Stimulated activated CD8-positive, alpha-beta memory T cell treated with anti-CD3 and anti-CD28 coated beads, Interleukin-15, amount 100 ng/mL, for 24 hours (primary cell): ENCODE results near the gene THADA.
A peak's percentile ranks its signal among the peaks of the same experiment; 100 is the strongest.
"Not testable (repeated sequence)": the region's sequence is repeated elsewhere in the genome, so short reads cannot be mapped to it uniquely, and the experiment has no call there.

Experiments
- DNase-seq: peaks from one replicate; pipeline ENCODE4 v3.0.0-alpha.2; 2020; ENCODE audit warnings: low read depth

The THADA gene

DNA sequence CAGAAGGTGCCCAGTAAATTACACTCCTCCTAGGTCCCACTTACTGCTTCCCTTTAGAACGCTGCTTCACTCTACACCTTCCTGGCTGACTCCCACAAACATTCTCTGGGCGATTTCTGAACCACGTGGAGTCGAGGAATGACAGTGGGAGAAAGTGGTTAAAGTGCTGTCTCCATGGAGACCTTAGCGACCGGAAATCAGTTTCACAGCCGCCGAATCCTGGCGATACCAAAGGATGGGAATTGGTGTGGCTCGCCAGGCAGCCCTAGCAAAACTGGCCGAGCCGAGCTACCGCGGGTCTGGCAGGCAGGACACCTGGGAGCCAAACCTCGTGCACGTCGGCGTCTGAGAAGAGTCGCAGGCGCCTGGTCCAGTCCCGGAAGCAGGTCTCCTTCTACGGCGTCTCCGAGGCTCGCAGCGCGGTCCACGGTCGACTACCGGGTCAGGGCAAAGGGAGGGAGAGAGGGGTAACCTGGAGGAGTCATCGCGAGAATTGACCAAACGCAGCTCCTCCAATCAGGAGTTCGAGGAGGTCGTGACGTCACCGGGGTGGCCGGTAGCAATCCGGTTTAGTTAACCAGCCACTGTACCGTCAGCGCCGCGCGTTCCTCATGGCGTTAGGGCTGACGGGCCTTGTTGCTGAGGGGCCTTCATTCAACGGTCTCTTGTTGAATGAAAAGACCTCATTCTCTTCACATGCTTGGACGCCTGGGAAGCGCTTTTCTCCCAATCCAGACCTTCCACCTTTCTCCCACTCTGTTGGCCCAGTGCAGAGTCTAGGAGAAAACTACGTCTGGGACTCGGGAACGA is at the start of gene THADA:
THADA (minus strand) TSS at position 436 of the 810 bp plus-strand sequence. CDS start 3,646 bp downstream, outside the sequence.
- DNase-seq, result peak; percentile 90

- no peak for DNase-seq
These were observed 47.8 kb upstream of the THADA start for GRCh38 chr2:43643680-43644079.

DNA sequence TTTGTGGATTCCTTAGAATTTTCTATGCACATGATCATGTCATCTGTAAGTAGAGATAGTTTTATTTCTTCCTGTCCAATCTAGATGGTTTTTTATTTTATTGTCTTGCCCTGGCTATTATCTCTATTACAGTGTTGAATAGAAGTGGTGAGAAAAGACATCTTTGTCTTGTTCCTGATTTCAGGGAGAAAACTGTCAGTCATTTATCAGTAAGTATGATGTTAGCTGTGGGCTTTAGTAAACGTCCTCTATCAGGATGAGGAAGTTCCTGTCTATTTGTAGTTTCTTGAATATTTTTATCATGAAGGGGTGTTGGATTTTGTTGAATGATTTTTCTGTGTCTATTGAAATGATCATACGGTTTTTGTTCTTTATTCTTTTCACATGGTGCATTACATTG is 46.5 kb upstream of the THADA start:
- DNase-seq, result no peak

DNA sequence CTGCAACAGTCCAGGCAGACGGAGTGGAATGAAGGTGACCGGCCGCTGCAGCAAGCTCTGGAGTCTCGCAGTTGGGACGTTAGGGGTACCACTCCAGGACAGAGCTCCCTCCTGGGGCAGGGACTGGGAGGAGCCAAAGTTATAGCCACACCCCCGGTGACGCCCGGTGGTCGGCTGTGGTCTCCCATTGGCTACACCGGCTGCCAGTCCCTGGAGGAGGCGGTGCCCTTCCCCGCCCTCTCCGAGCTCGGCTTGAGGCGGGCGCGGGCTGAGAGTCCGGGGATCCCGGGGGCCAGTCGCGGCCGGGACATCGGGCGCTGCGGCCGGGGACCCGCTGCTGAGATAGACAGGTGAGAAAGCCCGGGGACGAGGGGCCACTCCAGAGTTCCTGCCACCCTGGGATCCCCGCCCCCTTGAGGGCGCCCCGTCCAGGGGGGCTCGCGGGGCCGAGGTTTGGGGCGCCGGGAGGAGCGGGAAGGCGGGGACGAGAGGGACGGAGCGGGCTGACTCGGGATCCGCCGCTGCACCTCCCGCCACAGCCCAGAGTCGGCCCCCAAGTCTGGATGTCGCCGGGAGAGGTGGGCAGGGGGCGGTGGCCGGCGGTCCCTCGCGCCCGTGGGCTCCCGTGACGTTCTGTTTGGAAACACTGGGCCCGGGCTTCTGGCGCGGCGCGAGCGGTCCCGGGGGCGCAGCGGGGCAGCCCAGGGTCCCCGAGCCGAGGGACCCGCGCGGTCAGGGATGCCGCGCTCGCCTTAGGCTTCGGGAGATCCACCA is 41.4 kb upstream of the THADA start, which contains the start of gene PLEKHH2:
PLEKHH2 (plus strand) TSS at position 231 of the 774 bp plus-strand sequence. CDS start 7,414 bp downstream, outside the sequence.
- peak; percentile 77 for DNase-seq

DNA sequence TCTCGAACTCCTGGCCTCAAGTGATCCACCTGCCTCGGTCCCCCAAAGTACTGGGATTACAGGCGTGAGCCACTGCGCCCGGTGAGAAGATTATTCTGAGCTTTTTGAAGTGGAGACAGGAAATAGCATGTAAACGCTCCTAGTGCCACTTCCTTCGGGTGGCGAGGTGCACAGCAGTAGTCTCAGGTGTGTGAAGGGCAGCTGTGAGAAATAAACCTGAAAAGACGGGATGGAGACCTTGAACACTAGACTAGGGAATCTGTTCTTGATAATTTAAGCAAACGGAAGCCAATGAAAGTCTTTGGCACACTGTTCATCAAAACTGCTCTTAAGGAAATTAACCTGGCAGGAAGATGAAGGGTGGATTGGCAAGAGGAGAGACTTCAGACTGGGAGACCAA is 40.8 kb upstream of the THADA start:
- no peak for DNase-seq

DNA sequence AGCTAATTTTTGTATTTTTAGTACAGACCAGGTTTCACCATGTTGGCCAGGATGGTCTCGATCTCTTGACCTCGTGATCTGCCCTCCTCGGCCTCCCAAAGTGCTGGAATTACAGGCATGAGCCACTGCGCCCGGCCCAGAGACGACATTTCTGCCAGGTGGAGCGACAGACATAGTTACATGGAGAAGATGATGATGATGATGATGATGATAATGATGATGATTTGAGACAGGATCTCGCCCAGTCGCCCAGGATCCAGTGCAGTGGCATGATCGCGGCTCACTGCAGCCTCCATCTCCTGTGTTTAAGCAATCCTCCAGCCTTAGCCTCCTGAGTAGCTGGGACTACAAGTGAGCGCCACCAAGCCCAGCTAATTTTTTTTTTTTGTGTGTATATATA is 40.3 kb upstream of the THADA start:
- DNase-seq, result not testable (repeated sequence)

DNA sequence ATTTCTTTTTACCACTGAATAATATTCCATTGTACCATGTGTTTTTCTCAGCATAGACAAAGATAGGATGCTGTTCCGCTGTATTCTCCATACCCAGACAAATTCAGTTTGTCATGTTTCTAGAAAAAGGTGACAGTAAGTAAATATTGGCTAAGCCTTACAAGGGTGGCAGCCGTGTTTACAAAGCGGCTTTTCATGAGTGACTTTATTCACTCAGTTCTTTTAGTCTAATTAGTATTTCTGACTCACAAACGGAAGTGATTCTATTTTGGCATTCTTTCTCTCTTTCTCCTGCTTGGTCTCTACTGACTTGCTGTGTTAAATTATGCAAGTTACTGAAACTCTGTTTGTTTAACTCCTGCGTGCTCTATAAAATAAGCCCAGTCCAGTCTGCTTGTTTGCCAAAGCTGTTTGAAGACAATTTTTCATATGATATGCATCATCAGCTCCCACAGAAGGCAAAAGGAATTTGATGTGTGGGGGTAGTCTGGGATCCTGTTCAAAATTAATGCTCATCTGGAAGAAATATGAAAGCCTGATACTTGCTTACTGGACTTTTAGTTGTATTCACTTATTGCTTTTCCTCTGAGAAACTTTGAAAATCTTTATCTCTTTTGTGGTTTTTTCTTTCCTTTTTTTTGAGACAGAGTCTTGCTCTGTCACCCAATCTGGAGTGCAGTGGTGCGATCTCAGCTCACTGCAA is 38.9 kb upstream of the THADA start:
- DNase-seq, result no peak

DNA sequence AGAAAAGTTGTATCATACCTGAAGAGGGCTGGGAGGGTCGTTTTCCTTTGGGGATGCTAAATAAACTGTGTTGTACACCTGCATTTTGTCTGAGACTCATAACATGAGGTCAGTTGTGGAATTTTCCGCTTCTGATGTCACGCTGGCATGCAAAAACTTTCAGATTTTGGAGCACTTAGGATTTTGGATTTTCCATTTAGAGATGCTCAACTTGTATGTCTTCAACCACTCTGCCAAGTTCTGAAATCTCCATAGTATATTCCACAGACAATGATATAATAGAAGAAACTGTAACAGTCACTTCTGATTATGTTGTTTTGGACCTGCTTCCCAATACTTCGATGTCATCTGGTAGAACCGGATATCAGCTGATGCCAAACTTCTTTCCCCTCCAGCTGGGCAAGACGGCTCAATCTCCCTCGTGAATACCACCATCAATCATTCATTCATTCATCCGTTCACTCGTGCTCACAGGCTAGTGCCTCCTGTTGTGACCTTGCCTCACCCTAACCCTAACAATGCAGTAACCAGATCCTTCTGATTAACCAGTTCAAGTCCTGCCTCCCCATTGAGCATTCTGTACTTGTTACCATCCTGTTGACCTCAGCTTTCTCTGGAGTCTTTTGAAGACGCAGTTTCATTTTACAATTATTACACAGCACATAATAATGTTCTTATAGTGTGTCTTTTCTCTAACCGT is 35.9 kb upstream of the THADA start:
- DNase-seq, result no peak

DNA sequence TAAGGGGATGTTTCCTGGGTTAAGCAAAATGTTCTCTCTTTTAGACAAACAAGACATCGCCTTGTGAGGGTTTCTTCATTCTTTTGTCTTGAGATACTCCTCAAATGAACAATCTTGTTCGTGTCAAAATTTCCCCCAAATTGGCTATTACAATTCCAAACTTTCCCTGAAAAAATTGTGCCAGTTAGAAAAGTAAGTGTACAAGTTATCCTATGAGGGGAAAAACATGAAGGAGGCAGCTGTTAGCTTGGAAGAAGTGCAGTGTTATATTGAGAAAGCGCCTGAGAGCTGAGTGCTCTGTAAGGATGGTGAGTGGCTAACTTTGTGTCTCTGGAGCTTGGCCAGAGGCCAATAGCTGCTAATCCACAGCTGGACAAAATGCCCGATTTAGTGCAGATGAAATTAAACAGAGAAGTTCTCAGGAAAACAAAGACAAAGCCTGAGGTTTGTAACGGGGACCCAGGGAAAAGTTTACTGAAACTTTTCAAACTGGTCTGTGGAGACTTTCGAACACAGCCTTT is 27.2 kb upstream of the THADA start:
- no peak for DNase-seq

DNA sequence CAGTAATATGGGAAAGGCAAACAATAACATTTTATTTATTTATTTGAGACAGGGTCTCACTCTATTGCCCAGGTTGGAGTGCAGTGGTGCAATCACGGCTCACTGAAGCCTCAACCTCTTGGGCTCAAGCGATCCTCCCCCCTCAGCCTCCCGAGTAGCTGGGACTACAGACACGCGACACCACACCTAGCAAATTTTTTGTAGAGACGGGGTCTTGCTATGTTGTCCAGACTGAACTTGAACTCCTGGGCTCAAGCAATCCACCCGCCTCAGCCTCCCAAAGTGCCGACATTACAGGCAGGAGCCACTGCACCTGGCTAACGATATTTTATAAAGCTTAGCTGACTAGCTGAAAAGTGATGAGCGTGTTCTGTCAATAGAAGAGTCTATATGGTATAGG is 23.7 kb upstream of the THADA start:
- no peak for DNase-seq

GRCh38 chr2:43616967-43617680 is 21.3 kb upstream of the THADA start:
- DNase-seq, result no peak

- DNase-seq, result no peak
These were observed 17.1 kb upstream of the THADA start for GRCh38 chr2:43612944-43613343.

GRCh38 chr2:43611987-43612894 is 16.4 kb upstream of the THADA start:
- peak; percentile 31 for DNase-seq

DNA sequence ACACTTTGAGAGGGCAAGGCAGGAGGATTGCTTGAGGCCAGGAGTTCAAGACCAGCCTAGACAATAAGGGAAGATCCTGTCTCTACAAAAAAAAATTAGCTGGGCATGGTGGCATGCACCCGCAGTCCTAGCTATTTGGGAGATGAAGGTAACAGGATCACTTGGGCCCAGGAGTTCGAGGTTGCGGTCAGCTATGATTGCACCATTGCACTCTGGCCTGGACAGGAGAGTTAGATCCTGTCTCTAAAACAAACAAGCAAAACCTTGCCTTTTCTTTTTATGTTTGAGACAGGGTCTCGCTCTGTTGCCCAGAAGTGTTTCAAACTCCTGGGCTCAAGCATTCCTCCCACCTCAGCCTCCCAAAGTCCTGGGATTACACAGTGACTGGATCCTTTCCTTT is 14.5 kb upstream of the THADA start:
- DNase-seq, result no peak

DNA sequence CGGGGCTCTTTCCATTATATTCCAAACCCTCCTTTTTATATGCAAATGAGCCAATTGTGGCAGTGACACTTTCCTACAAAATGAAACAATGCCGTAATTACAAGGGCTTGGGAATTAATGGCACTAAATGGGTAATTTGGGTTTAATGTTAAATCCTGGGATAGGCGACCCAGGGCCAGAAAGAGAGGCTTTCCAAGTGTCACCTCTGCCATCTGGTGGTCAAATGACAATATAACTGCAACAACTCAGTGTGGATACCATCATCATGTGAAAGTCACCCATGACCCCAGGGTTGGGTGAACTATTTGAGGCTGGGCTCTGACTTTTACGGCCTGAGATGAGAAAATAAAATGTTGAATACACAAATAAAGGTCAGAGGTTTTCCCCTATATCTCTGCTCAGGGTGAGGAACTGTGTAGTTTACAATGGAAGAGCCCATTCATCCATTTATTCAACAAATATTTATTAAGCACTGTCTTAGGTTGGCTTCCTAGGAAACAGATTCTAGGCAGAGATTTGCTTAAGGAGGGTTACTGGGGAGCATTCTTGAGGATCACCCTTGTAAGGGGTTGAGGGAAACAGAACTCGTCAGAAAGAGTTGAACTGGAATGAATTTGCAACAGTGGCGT is 13.6 kb upstream of the THADA start:
- no peak for DNase-seq

- DNase-seq, result no peak
These were observed 10.0 kb upstream of the THADA start for GRCh38 chr2:43605851-43606250.

GRCh38 chr2:43605079-43605655 is 9.3 kb upstream of the THADA start:
- DNase-seq, result no peak

- DNase-seq, result no peak
These were observed 8.8 kb upstream of the THADA start for GRCh38 chr2:43604674-43605073.

GRCh38 chr2:43600596-43600995 is 4.8 kb upstream of the THADA start:
- not testable (repeated sequence) for DNase-seq
